ENCODE measurements around the gene RICTOR.

Gene RICTOR

DNA sequence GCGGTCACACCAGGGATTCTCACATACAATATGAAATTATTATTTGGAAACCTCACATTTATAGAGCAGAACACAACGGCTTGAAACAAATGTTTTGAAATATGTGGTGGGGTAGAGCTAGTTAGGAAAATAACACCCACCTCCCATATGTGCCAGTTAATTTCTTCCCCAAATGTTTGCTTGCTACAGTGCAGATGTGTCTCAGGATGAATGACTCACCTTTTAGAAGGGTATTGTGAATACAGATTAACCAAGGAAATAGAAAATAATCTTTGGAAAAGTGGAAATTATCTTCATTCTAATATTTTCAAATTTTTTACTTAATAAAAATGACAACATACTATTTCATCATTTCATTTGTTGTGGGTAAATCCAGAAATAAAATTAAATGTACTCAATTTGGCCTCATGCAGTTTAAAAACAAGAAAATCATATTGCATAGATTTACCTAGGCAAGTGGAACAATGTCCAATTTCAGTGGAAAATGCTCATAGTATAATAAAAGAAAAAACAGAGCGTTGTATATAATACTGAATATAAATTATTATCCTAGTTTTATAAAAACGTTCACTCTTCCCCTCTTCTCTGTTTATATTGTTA lies 39.3 kb upstream of the RICTOR start:
- Histone ChIP-seq H3K9ac (ENCODE audit: low read length) (no peak overlapping the region), H3K79me2 (ENCODE audit: insufficient read depth, low read length) (no peaks in the 10 kb centered on the region), H3F3A (ENCODE audit: insufficient read depth) (no peaks in the 10 kb centered on the region), H3K27ac (ENCODE audit: low read depth, low read length) (no peak overlapping the region), H2AFZ (ENCODE audit: low read depth, low read length, severe bottlenecking) (no peak overlapping the region), H3K9me2 (replicated peaks; ENCODE audit: insufficient read depth, low read length) (no peaks in the 10 kb centered on the region), H3K4me3 (ENCODE audit: insufficient read depth, low read length, poor library complexity, severe bottlenecking) (no peak overlapping the region), H3K27me3 (ENCODE audit: low read length) (no peaks in the 10 kb centered on the region), H3K36me3 (ENCODE audit: low read length) (no peaks in the 10 kb centered on the region), H3K4me2 (ENCODE audit: low read depth, low read length, poor library complexity, severe bottlenecking) (no peak overlapping the region), H4K20me1 (ENCODE audit: low read depth, low read length) (no peaks in the 10 kb centered on the region), H3K9me3 (ENCODE audit: insufficient read depth, low read length) (no peaks in the 10 kb centered on the region)
- TF ChIP-seq EZH2phosphoT487 (conservative IDR thresholded peaks at IDR 0.05; ENCODE audit: low read length): no peak
- TF ChIP-seq, protein P1, sequence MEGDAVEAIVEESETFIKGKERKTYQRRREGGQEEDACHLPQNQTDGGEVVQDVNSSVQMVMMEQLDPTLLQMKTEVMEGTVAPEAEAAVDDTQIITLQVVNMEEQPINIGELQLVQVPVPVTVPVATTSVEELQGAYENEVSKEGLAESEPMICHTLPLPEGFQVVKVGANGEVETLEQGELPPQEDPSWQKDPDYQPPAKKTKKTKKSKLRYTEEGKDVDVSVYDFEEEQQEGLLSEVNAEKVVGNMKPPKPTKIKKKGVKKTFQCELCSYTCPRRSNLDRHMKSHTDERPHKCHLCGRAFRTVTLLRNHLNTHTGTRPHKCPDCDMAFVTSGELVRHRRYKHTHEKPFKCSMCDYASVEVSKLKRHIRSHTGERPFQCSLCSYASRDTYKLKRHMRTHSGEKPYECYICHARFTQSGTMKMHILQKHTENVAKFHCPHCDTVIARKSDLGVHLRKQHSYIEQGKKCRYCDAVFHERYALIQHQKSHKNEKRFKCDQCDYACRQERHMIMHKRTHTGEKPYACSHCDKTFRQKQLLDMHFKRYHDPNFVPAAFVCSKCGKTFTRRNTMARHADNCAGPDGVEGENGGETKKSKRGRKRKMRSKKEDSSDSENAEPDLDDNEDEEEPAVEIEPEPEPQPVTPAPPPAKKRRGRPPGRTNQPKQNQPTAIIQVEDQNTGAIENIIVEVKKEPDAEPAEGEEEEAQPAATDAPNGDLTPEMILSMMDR (IDR thresholded peaks at IDR 0.05; ENCODE audit: insufficient read depth, low read length, poor library complexity, severe bottlenecking): no peak

DNA sequence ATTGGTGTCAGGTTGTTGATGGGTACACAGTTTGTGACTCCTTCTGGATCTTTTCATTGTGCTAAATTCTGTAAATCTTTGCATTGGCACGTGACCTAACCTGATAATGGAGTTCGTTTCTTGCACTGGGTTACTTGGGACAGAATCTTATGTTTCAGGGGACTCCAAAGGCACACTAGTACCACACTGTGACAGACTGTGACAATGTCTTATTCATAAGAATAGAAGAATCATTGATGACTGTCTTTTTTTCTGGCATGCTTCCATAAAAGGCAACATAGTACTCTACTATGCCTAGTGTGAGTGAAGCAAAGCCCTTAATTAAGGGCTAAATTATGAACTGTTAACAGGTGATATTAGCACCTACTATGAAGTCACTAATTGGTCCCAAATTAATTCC lies 35.4 kb upstream of the RICTOR start:
- no peak overlapping the region for H3K4me3 ChIP-seq (ENCODE audit: insufficient read depth, low read length, poor library complexity, severe bottlenecking)
- H3K79me2 ChIP-seq (ENCODE audit: insufficient read depth, low read length): no peaks in the 10 kb centered on the region

DNA sequence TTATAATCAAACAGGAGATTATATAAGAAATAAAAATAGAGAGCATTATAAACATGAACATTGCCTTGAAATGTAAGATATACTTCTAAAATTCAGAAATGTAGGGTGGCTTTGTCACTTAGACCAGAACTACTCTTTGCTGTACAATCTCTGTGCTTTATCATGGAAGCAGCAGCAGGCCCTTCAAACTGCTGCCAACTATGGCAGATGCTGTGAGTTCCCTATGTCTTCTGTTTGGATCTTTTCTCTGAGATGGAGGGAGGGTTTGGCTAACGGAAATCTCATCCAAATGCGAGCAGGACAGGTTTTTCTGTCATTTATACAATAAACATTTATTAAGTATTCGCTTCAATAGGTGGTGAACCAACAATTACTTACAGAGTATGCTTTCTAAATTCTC lies 34.8 kb upstream of the RICTOR start:
- no peak overlapping the region for H3K27ac ChIP-seq (ENCODE audit: low read depth, low read length)

More for the DNA sequence above, 35.4 kb upstream of the RICTOR start:
- no peaks in the 10 kb centered on the region for H3K36me3 ChIP-seq (ENCODE audit: low read length)
- H3K9me2 ChIP-seq (replicated peaks; ENCODE audit: insufficient read depth, low read length): no peaks in the 10 kb centered on the region
- TF ChIP-seq, protein P1 (IDR thresholded peaks at IDR 0.05; ENCODE audit: insufficient read depth, low read length, poor library complexity, severe bottlenecking): no peak
- TF ChIP-seq EZH2phosphoT487 (conservative IDR thresholded peaks at IDR 0.05; ENCODE audit: low read length): no peak
- no peaks in the 10 kb centered on the region for H3F3A ChIP-seq (ENCODE audit: insufficient read depth)
- no peak overlapping the region for H3K4me2 ChIP-seq (ENCODE audit: low read depth, low read length, poor library complexity, severe bottlenecking)
- no peak overlapping the region for H3K27ac ChIP-seq (ENCODE audit: low read depth, low read length)
- H3K27me3 ChIP-seq (ENCODE audit: low read length): no peaks in the 10 kb centered on the region
- no peaks in the 10 kb centered on the region for H3K9me3 ChIP-seq (ENCODE audit: insufficient read depth, low read length)
- no peak overlapping the region for H3K9ac ChIP-seq (ENCODE audit: low read length)
- no peak overlapping the region for H2AFZ ChIP-seq (ENCODE audit: low read depth, low read length, severe bottlenecking)
- H4K20me1 ChIP-seq (ENCODE audit: low read depth, low read length): no peaks in the 10 kb centered on the region

DNA sequence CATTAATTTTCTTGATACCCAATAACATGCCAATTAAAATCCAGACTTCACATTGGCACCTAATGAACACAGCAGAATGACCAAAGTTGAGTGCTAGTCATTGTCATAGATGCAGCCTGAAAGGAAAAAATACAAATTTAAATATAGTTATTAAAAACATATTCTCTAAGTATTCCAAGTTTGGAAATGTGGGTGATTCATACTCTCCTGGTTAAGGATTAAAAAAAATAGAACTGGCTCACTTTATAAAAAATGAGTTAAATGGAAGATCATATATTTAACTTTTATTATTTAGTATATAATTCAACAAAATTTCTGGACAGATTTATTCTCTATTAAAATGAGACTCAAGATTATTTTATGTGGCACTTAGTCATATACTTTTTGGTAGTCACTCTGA lies 33.2 kb upstream of the RICTOR start:
- no peak overlapping the region for H3K4me3 ChIP-seq (ENCODE audit: insufficient read depth, low read length, poor library complexity, severe bottlenecking)
- H3F3A ChIP-seq (ENCODE audit: insufficient read depth): no peaks in the 10 kb centered on the region
- no peak overlapping the region for H2AFZ ChIP-seq (ENCODE audit: low read depth, low read length, severe bottlenecking)
- no peaks in the 10 kb centered on the region for H3K9me3 ChIP-seq (ENCODE audit: insufficient read depth, low read length)
- no peaks in the 10 kb centered on the region for H3K36me3 ChIP-seq (ENCODE audit: low read length)
- no peak overlapping the region for H3K9ac ChIP-seq (ENCODE audit: low read length)
- H3K27me3 ChIP-seq (ENCODE audit: low read length): no peaks in the 10 kb centered on the region
- H3K79me2 ChIP-seq (ENCODE audit: insufficient read depth, low read length): no peaks in the 10 kb centered on the region
- no peaks in the 10 kb centered on the region for H4K20me1 ChIP-seq (ENCODE audit: low read depth, low read length)
- TF ChIP-seq, protein P1 (IDR thresholded peaks at IDR 0.05; ENCODE audit: insufficient read depth, low read length, poor library complexity, severe bottlenecking): no peak
- no peak for TF ChIP-seq EZH2phosphoT487 (conservative IDR thresholded peaks at IDR 0.05; ENCODE audit: low read length)
- H3K27ac ChIP-seq (ENCODE audit: low read depth, low read length): no peak overlapping the region
- H3K9me2 ChIP-seq (replicated peaks; ENCODE audit: insufficient read depth, low read length): no peaks in the 10 kb centered on the region
- no peak overlapping the region for H3K4me2 ChIP-seq (ENCODE audit: low read depth, low read length, poor library complexity, severe bottlenecking)

More for the DNA sequence above, 34.8 kb upstream of the RICTOR start:
- Histone ChIP-seq H3K4me3 (ENCODE audit: insufficient read depth, low read length, poor library complexity, severe bottlenecking) (no peak overlapping the region), H3K4me2 (ENCODE audit: low read depth, low read length, poor library complexity, severe bottlenecking) (no peak overlapping the region), H3F3A (ENCODE audit: insufficient read depth) (no peaks in the 10 kb centered on the region), H3K27me3 (ENCODE audit: low read length) (no peaks in the 10 kb centered on the region), H3K9me3 (ENCODE audit: insufficient read depth, low read length) (no peaks in the 10 kb centered on the region), H4K20me1 (ENCODE audit: low read depth, low read length) (no peaks in the 10 kb centered on the region), H3K9me2 (replicated peaks; ENCODE audit: insufficient read depth, low read length) (no peaks in the 10 kb centered on the region), H2AFZ (ENCODE audit: low read depth, low read length, severe bottlenecking) (no peak overlapping the region), H3K36me3 (ENCODE audit: low read length) (no peaks in the 10 kb centered on the region), H3K9ac (ENCODE audit: low read length) (no peak overlapping the region), H3K79me2 (ENCODE audit: insufficient read depth, low read length) (no peaks in the 10 kb centered on the region)
- TF ChIP-seq EZH2phosphoT487 (conservative IDR thresholded peaks at IDR 0.05; ENCODE audit: low read length): no peak

Measured in SU-DHL-6 (cell line).